Left lobe of liver (tissue), 2 donors: ENCODE data around the gene GTF3C1. TPM values are rescaled to one million over a fixed set of nuclear protein-coding genes. Genes with fewer than 3 reads are reported as not detected.

Experiments
- ATAC-seq: fragments of 200-7000 bp; cut with Tn5 transposase; one replicate; pipeline ENCODE4 v1.9.1; 2020; ENCODE audit warnings: mild to moderate bottlenecking, moderate library complexity
- DNase-seq: peaks from one replicate; pipeline ENCODE4 v3.0.0-alpha.2; 2020; ENCODE audit warnings: low spot score
- total RNA-seq: library from RNA; stranded (reverse); gene quantifications from one replicate; pipeline ENCODE4 v1.2.1, GENCODE V29; 2021
- donor health status: DM: no; HTN: no; CAD: no; lungs with moderate emphysema.
- donor health status: DM: no; HTN: yes; CAD: no.

GTF3C1 gene
- total RNA-seq, 1 donor from 2014 or later = 34.2 TPM

DNA sequence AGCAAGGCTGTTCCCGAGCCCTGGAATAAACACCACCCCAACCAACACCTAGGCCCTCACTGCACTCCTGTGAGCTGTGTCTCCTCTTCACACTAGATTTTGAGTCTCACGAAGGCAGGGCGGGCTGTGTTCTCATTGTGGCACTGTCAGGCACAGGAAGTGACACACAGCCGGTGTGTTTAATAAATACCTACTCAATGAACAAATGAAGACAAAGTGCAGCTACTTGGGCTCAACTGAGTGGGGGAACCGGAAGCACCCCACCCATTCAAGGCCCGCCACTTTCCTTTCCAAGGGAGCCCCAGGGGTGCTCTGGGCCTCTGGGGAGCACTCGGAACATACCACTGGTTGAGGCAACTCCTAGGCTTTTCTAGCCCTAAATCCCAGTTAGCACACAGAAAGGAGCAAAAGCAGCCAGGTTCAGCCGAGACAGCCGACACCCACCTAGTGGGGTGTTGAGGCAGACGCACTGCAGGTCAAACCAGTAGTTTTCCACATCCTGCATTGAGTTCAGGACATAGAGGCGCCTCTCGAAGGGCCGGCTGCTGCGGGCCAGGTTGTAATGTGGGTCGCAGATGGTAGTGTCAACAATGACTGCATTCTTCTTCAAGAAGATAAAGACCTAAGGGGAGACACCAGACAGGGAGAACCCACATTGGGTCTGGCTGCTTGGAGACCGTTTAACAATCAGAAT, 57.7 kb downstream of the GTF3C1 start:
- no peak for ATAC-seq

GRCh38 chr16:27489906-27490305, 59.8 kb downstream of the GTF3C1 start:
- no peak for DNase-seq

More for the DNA sequence above, 57.7 kb downstream of the GTF3C1 start:
- no peak for DNase-seq

DNA sequence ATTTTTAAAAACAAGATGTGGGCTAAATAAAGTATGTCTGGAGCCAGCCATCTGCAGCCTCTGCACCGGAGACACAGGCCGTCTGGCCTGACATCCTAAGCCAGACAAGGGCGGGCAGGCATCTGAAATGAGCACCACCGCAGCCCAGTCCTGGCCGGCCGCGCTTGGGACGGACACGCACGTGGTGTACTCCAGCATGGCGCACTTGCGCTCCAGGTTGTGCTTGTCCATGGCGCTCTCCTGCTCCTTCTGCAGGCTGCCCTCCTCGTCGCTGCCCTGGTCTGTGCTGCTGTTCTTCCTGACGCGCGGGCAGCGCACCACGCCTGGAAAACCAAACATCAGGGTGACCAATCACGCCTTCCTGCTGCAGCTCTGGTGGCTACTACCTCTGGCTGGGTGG, 60.3 kb downstream of the GTF3C1 start:
- ATAC-seq (no peak), DNase-seq (no peak)

More at GRCh38 chr16:27489906-27490305, 59.8 kb downstream of the GTF3C1 start:
- ATAC-seq = no peak

GRCh38 chr16:27486760-27487159, 63.0 kb downstream of the GTF3C1 start:
- no peak for ATAC-seq
- DNase-seq = no peak

- DNase-seq (no peak), ATAC-seq (no peak)
Observed at GRCh38 chr16:27486344-27486743, 63.4 kb downstream of the GTF3C1 start.

- no peak for DNase-seq
- no peak for ATAC-seq
Observed at GRCh38 chr16:27485811-27486210, 63.9 kb downstream of the GTF3C1 start.

GRCh38 chr16:27485126-27485525, 64.6 kb downstream of the GTF3C1 start:
- DNase-seq = no peak
- no peak for ATAC-seq

DNA sequence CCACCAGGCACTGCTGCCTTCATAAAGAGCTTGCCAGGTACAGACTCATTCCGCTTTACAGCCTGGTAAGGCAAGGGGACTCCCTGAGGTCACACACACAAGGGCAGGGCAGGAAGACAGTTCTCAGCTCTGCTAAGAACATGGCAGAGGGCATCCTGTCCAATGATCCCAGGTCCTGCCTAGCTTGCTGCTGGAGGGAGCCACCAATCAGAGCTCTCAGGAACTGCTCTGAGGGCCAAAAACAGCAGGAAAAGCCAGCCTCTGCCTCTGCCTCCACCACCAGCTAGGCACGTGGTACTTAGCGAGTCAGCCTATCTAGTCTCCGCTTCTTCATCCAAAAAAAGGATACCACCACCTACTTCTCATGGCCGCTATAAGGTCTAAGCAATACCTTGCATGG, 66.1 kb downstream of the GTF3C1 start:
- ATAC-seq (peak; percentile 16), DNase-seq (no peak)

- DNase-seq (no peak), ATAC-seq (peak; percentile 26)
Observed at GRCh38 chr16:27483088-27483437, 66.7 kb downstream of the GTF3C1 start.

DNA sequence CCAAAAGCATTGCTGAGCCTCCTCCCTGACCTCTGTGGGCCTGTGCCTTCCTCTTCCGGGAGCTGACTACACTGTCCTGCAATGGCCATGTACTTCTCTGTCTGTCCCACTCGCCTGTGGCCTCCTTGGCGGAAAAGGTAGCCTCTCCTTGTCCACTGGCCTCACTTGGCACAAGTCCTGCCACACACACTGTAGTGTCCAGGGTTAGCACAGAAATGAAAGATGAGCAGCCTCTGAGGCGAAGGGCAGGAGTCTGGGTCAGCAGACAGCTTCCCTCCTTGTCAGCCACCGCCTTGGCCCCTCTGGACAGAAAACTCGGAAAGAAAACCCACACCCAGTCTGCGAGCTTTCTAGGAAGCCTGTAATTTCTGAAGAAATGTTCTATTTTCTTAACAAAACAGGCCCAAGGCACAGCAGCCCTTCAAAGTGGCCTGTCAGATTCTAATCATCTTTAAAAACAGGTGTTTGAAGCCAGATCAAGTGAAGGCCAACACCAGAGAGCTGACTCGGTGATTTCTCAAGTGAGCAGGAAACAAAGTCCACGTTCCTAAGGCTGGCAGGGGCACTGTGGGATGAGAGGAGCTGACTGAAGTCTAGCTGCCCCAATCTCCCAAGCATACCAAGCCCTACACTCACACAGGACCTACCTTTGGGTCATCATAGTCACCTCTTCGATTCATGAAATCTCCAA, 67.2 kb downstream of the GTF3C1 start:
- DNase-seq (no peak), ATAC-seq (peak; percentile 75)

- ATAC-seq (no peak), DNase-seq (no peak)
Observed at GRCh38 chr16:27481282-27481934, 68.3 kb downstream of the GTF3C1 start.

DNA sequence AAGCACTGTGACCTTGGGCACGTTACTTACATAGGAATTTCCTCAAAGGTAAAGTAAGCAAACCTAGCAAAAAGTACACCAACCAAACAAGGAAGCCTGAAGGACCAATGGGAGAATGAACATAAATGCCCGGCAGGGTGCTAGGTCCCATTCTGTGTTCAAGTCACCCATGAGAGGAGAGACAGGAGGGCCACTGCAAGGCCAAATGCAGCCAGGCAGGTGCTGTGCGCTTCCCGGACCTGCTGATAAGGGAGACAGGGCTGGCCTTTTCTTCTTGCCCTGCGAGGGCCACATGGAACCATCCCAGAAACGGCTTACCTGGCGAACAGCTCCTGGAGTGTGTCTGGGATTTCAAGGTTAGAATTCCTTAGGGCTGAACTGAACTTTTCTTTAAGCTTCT, 69.0 kb downstream of the GTF3C1 start:
- DNase-seq (no peak), ATAC-seq (no peak)

- no peak for DNase-seq
- no peak for ATAC-seq
Observed at GRCh38 chr16:27476240-27476639, 73.5 kb downstream of the GTF3C1 start.

DNA sequence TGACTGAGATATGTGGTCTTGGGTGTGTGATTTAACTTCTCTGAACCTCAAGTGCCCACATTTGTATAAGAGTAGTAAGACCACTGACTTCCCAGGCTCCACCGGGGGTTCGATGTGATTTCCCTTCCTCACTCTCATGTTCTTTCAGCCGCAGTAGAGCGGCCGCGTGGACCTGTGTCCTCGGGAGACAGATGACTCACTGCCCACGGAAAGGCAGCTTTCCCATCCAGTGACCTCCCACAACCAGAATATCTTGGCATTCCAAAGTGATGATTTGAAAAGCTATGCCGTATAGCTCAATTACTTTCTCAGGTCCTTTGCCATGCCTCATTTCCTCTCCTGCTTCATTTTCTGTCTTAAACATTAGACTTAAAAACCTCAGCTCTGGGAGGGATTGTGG, 74.2 kb downstream of the GTF3C1 start:
- no peak for DNase-seq

GRCh38 chr16:27474921-27475320, 74.8 kb downstream of the GTF3C1 start:
- ATAC-seq = no peak
- no peak for DNase-seq

More for the DNA sequence above, 74.2 kb downstream of the GTF3C1 start:
- no peak for ATAC-seq

DNA sequence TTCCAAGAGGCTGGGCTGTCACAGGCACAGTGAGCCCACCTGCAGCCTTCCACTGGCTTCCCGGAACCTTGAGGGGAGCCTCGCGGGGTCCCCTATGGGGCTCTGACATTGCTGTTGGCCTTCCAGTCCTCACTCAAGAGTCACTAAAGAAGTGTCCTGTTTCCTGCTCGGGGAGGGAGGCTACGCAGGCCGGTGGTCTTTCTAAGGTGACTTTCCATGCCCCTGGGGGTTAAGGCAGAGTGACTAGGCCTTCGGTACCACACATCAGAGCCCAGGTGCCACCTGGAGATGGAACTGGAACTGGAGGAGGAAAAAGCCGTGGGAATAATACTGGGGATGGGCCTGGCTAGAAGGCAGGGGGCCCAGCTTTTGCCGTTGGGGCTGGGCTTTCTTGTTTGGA, 75.7 kb downstream of the GTF3C1 start:
- DNase-seq = no peak
- no peak for ATAC-seq

GRCh38 chr16:27473101-27473900, 76.4 kb downstream of the GTF3C1 start:
- DNase-seq (no peak), ATAC-seq (no peak)

DNA sequence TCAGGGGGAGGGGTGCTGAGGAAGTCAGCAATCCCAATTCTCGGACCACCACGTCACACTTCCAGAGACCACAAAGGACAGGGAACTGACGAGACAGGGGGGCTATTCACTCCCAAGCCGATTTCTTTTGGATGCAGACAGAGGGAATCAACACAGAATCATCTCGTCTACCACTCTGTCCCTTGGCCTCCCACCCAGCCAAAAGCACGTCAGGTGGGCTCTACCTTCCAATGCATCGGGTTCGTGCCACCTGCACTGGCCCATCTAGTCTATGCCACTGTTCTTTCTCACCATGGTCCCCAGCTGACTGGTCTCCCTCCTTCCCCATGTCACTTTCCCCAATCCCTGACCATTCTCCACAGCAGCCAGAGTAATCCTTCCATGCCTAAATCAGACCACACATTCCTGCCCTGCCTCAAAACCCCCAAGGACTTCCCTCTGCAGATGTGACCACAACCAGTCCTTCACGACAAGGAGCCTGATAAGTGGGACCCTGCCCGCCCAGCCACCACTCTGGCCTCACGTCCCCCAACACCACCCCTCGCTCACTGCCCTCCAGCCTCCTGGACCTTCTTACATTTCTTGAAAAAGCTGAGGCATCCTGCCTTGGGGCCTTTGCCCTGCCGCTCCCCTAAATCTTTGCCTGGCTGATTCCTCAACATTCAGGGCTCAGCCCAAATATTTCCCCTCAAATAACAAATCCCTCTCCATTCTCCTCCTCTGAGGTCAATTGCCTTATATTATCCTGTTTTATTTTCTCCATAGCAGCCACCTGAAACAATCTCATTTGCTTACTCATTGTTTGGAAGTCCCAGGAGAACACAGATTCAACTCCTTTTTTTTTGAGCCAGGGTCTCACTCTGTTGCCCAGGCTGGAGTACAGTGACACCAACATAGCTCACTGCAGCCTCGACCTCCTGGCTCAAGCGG, 77.4 kb downstream of the GTF3C1 start:
- ATAC-seq (no peak), DNase-seq (no peak)

GRCh38 chr16:27471661-27472060, 78.1 kb downstream of the GTF3C1 start:
- ATAC-seq (no peak), DNase-seq (no peak)
